ENCODE results near the gene CSTF2.
"Not testable (repeated sequence)": the region's sequence is repeated elsewhere in the genome, so short reads cannot be mapped to it uniquely, and the experiment has no call there.

Gene CSTF2, protein sequence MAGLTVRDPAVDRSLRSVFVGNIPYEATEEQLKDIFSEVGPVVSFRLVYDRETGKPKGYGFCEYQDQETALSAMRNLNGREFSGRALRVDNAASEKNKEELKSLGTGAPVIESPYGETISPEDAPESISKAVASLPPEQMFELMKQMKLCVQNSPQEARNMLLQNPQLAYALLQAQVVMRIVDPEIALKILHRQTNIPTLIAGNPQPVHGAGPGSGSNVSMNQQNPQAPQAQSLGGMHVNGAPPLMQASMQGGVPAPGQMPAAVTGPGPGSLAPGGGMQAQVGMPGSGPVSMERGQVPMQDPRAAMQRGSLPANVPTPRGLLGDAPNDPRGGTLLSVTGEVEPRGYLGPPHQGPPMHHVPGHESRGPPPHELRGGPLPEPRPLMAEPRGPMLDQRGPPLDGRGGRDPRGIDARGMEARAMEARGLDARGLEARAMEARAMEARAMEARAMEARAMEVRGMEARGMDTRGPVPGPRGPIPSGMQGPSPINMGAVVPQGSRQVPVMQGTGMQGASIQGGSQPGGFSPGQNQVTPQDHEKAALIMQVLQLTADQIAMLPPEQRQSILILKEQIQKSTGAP
- long read RNA-seq, donor 1, partial matches to known transcripts: 0 of 3 reads
- long read RNA-seq, donor 1, other reads (novel, unspliced or antisense): 0 of 3 reads
- long read RNA-seq, donor 2, partial matches to known transcripts: 0 of 2 reads
- long read RNA-seq, donor 2, other reads (novel, unspliced or antisense): 0 of 2 reads
- long read RNA-seq, donor 3: 0 reads
- long read RNA-seq, donor 4, partial matches to known transcripts: 0 of 2 reads
- long read RNA-seq, donor 4, other reads (novel, unspliced or antisense): 0 of 2 reads
- long read RNA-seq, donor 5, transcript CSTF2-201 (14 exons, 1,958 nt): major isoform, 6 of 6 reads
- long read RNA-seq, donor 5, partial matches to known transcripts: 0 of 6 reads
- long read RNA-seq, donor 5, other reads (novel, unspliced or antisense): 0 of 6 reads
- long read RNA-seq, donor 6, partial matches to known transcripts: 0 of 4 reads
- long read RNA-seq, donor 6, other reads (novel, unspliced or antisense): 0 of 4 reads
- long read RNA-seq, donor 7, transcript CSTF2-201 (14 exons, 1,958 nt): major isoform, 5 of 5 reads
- long read RNA-seq, donor 7, partial matches to known transcripts: 0 of 5 reads
- long read RNA-seq, donor 7, other reads (novel, unspliced or antisense): 0 of 5 reads
- long read RNA-seq, donor 8, partial matches to known transcripts: 0 of 4 reads
- long read RNA-seq, donor 8, other reads (novel, unspliced or antisense): 0 of 4 reads

DNA sequence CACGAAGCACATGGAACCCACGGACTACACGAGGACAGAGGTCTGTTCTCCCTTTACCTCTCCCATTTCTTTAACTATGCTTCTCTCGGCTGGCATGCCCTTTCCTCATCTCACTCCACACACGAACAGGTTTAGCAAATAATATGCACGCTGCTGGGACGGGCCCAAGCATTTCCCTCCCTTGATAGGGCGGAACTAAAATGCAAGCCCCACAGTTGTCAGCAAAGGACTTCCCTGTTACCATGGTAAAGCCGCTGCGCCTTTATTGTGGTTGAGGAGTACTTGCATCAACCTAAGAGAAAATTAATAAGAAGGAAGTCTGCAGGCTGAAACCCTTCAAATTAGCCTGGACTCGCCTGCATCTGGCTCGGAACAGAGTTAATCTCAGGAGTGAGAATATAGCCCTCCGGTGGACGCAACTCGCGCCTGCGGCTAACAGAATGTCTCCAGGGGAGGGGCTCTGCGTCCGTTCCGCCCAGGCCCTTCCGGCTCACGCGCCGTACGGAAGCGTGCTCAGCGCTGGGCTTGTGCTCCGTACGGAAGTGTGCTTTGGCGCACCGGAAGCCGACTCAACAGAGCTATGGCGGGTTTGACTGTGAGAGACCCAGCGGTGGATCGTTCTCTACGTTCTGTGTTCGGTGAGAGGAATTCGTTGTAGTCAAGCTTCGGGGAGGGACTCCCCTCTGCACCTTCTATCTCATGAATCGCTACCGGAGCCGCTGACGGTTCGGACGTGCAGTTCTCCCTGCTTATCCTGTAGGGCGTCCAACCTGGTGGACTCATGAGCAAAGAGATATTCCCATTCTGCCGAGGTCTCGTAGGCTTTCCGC lies at the start of gene CSTF2:
Gene CSTF2 (plus strand): TSS at position 555 of the 830 bp plus-strand sequence. CDS start 26 bp downstream, at position 581.
- peak; percentile 74 for DNase-seq

- DNase-seq: not testable (repeated sequence)
These were observed 23.8 kb upstream of the CSTF2 start for GRCh38 chrX:100796371-100796770.

DNA sequence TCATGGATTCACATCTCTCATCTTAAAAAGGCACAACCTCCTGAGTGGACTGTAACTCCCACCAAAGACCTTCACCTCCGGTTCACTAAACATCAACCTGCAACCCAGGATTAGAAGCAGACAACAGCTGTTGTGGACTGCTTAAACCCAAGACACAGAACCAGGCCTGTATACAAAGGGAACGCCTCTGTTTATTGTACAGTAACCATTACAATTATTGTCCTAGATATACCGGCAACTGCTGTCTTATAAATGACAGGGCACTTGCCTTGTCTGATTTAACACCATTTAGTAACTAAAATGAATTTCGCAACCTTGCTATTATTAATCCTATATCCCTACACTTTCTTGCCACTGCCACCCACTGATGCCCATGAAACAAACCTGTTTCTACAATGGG lies 22.8 kb upstream of the CSTF2 start:
- DNase-seq: no peak

DNA sequence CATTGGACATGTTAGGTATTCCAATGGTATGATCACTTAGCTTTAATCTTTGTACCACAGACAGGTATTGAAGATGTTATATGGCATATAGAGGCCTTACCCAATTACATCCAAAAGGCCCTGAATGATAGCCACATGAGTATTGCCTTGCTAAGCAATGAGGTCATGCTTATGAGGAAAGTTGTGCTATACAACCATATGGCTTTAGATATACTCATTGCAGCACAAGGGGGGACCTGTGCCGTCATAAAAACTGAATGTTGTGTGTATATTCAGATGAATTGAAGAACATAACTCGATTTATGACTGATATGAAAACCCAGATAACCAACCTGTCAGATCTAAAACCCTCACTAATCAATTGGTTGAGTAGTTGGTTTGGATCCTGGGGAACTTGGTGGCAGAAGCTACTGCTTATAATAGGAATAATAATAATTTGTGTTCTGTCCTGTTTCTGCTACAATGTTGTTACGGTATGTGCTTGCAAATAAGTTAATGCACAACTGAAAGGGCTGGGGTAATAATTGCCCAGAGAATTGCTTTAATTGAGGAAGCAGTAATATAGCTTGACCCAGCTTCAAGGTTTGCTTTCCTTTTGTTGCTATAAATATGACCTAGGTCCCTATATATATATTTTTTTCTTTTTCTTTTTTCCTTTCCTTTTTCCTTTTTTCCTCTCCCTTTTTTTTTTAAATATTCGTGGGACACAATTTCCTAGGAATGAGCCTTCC lies 21.5 kb upstream of the CSTF2 start:
- no peak for DNase-seq

GRCh38 chrX:100802843-100803242 lies 17.3 kb upstream of the CSTF2 start:
- no peak for DNase-seq

DNA sequence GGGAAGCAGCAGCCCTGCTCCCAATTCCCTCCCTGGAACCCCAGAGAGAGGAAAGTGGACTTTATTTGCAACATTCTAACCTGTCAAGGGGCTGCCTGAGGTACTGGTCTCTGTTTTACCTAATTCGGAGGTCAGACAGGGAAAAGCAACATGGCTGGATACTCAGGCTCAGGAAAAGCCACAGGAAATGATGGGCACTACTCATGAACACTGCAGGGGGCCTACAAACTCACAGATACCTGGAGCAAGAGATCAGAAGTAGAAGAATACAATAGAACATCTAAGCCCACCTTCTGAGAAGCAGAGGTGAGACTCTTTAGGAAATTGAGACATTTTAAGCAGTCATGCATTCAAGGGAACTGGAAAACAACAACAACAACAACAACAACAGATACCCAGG lies 15.4 kb upstream of the CSTF2 start:
- no peak for DNase-seq

GRCh38 chrX:100808265-100808664 lies 11.9 kb upstream of the CSTF2 start:
- DNase-seq: not testable (repeated sequence)

DNA sequence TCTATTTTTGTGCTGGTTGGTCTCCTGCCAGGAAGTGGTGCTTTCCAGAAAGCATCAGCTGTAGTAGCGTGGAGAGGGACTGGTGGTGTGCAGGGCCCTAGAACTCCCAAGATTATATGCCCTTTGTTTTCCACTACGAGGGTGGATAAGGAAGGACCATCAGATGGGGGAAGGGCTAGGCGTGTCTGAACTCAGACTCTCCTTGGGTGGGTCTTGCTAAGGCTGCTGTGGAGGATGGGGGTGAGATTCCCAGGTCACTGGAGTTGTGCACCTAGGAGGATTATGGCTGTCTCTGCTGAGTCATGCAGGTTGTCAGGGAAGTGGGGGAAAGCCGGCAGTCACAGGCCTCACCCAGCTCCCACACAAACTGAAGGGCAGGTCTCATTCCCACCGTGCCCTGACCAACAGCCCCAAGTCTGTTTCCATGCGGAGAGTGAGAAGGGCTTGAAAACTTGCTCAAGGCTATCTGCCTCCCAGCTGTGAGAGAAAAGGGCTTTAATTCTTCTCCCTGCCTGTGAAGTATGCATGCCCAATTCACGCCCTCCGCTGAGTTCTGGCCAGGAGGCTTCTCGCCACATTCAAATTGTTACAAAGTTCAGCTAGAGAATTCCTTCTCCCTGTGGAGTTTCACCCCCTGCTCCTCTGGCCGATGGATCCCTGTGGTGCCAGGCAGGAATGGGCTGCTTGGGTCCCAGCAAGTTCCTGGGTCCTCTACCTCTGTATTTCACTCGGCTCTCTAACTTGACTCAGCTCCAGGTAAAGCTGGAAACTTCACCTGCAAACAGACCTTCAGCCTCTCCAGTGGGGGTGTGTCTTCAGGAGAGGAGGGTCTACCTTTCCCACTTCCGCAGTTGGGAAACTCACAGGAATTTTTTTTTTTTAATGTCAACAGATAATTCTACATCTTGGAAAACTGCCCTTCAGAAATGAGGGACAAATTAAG lies 7.7 kb upstream of the CSTF2 start:
- DNase-seq: no peak

DNA sequence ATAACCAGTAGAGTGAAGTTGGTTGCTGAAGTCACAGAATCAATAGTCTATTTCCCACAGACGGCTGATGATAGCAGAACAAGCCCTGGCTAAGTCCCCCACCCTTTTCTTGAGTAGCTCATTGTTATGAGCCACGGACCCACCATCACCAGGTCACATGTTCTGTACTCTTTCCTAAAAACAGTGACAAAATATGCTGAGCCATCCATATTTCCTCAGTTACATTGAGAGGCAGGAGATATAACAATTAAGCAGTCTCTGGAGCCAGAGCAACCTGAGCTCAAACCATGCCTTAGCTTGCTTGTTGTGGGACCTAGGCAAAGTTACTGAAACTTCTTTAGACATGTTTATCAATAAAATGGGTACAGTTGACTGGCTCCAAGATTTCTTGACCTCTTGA lies 2.9 kb upstream of the CSTF2 start:
- DNase-seq: no peak

DNA sequence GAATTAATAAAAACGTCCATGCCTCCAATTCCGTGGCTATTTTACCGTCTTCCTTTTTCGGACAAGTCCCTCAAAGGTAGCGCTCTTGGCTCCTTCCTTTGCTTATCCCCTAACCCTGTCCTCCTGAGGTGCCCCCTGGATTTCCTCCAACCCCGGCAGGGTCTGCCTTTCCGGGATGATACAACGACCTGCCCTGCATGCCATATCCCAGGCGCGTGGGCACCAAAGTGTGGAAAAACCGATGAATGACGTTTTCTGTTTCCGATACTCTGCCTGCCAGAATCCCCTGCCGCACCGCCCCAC lies 706 bp upstream of the CSTF2 start:
- no peak for DNase-seq

GRCh38 chrX:100829730-100830129 lies 9.5 kb downstream of the CSTF2 start:
- DNase-seq: no peak

GRCh38 chrX:100830143-100830542 lies 10.0 kb downstream of the CSTF2 start:
- no peak for DNase-seq

- DNase-seq: no peak
These were observed 10.4 kb downstream of the CSTF2 start for GRCh38 chrX:100830547-100830946.

GRCh38 chrX:100831219-100831946 lies 11.2 kb downstream of the CSTF2 start:
- no peak for DNase-seq

DNA sequence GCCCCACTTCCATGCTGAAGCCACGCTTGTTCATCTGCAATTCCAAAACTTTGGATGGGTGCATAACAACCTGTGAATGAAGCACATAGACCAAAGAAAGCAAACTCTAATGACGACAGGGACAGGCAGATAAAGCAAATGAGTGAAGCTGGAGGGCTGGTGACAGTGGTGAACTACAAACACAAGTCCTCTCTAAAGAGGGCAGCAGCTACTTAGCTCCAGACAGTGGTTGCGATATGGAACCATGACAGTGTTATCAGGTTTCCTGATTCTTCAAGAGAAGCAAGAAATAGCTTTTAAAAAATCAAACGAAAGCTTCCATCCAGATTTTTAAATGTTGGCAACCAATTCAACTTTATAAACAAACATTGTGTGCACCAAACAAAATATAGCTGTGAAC lies 30.1 kb downstream of the CSTF2 start:
- no peak for DNase-seq

- no peak for DNase-seq
These were observed 32.6 kb downstream of the CSTF2 start for GRCh38 chrX:100852810-100853209.

- DNase-seq: no peak
These were observed 43.2 kb downstream of the CSTF2 start for GRCh38 chrX:100863326-100863864.

GRCh38 chrX:100864657-100865391 lies 44.6 kb downstream of the CSTF2 start:
- no peak for DNase-seq

Measured in right kidney (tissue), 9 donors.